GM12891 (cell line): Measurements from ENCODE around the gene FITM1.

ENCODE experiments used
- PAX5 ChIP-seq: IDR thresholded peaks from 2 replicates; pipeline ENCODE4 v1.6.1; 2011; ENCODE audit warnings: low read length, moderate library complexity, mild to moderate bottlenecking; ENCODE audit not compliant: insufficient read depth, severe bottlenecking
- POLR2A ChIP-seq: IDR thresholded peaks from 2 replicates; pipeline ENCODE4 v1.6.1; 2011; ENCODE audit warnings: low read depth, low read length, control low read depth
- POLR2AphosphoS5 ChIP-seq: IDR thresholded peaks from 2 replicates; pipeline ENCODE4 v1.6.1; 2011; ENCODE audit warnings: low read depth, low read length, control low read depth
- SPI1 ChIP-seq: IDR thresholded peaks from 2 replicates; pipeline ENCODE4 v1.6.1; 2011; ENCODE audit warnings: low read depth, low read length, control low read depth
- TAF1 ChIP-seq: IDR thresholded peaks from 2 replicates; pipeline ENCODE4 v1.6.1; 2011; ENCODE audit warnings: low read depth, low read length, control low read depth

- TF ChIP-seq POLR2A (no peak), TAF1 (no peak), POLR2AphosphoS5 (no peak), SPI1 (no peak), PAX5 (no peak)
Measured at GRCh38 chr14:24100982-24101494, 29.4 kb upstream of the FITM1 start.
